SK-N-SH (cell line): Measurements from ENCODE around the gene ELMO1.

Experiments used
- POLR2AphosphoS5 ChIP-seq: IDR thresholded peaks from 2 replicates; pipeline ENCODE4 v1.6.1; 2012; ENCODE audit warnings: low read depth, low read length
- RFX5 ChIP-seq: IDR thresholded peaks from 2 replicates; pipeline ENCODE4 v1.6.1; 2012; ENCODE audit warnings: mild to moderate bottlenecking, improper control_type of control experiment, low read length
- TF ChIP-seq, protein P1 (sequence below): fragments of 200-600 bp; sonication (generic); IDR thresholded peaks from 2 replicates; pipeline ENCODE4 v1.6.1; 2017; ENCODE audit warnings: antibody characterized with exemption, mild to moderate bottlenecking, moderate library complexity

- TF ChIP-seq, protein P1, sequence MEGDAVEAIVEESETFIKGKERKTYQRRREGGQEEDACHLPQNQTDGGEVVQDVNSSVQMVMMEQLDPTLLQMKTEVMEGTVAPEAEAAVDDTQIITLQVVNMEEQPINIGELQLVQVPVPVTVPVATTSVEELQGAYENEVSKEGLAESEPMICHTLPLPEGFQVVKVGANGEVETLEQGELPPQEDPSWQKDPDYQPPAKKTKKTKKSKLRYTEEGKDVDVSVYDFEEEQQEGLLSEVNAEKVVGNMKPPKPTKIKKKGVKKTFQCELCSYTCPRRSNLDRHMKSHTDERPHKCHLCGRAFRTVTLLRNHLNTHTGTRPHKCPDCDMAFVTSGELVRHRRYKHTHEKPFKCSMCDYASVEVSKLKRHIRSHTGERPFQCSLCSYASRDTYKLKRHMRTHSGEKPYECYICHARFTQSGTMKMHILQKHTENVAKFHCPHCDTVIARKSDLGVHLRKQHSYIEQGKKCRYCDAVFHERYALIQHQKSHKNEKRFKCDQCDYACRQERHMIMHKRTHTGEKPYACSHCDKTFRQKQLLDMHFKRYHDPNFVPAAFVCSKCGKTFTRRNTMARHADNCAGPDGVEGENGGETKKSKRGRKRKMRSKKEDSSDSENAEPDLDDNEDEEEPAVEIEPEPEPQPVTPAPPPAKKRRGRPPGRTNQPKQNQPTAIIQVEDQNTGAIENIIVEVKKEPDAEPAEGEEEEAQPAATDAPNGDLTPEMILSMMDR, result no peak
- TF ChIP-seq POLR2AphosphoS5 (no peak), RFX5 (no peak)
These were observed 71.4 kb downstream of the ELMO1 start for GRCh38 chr7:37377231-37377630.
